GM08714 (cell line): ENCODE measurements around the gene NBAS.

ENCODE experiments used
- H3K4me3 ChIP-seq: fragments of 200-500 bp; sonication (Bioruptor generic); 2 replicates; pipeline ENCODE4 v1.5.1; 2014; ENCODE audit warnings: mild to moderate bottlenecking, low read length, inconsistent platforms
- ZNF274 ChIP-seq: IDR thresholded peaks from 2 replicates; pipeline ENCODE4 v1.6.1; 2012; ENCODE audit warnings: mild to moderate bottlenecking, low read depth, low read length

Gene NBAS

GRCh38 chr2:15560988-15561573 lies at the start of gene NBAS:
NBAS (minus strand) TSS chr2:15561334; CDS start chr2:15561304, 30 bp downstream.
- H3K4me3 ChIP-seq: peak within 1 kb of the TSS; percentile 80
- TF ChIP-seq ZNF274: no peak

GRCh38 chr2:15610430-15610952 lies 49.4 kb upstream of the NBAS start:
- H3K4me3 ChIP-seq: no peak overlapping the region
- TF ChIP-seq ZNF274: no peak

GRCh38 chr2:15609341-15610042 lies 48.4 kb upstream of the NBAS start:
- H3K4me3 ChIP-seq: no peak overlapping the region
- no peak for TF ChIP-seq ZNF274

- TF ChIP-seq ZNF274: no peak
- no peak overlapping the region for H3K4me3 ChIP-seq
Measured at GRCh38 chr2:15608392-15608761, 47.2 kb upstream of the NBAS start.

- no peak overlapping the region for H3K4me3 ChIP-seq
- no peak for TF ChIP-seq ZNF274
Measured at GRCh38 chr2:15607709-15608391, 46.7 kb upstream of the NBAS start.

GRCh38 chr2:15606481-15607441 lies 45.6 kb upstream of the NBAS start:
- no peak for TF ChIP-seq ZNF274

GRCh38 chr2:15605721-15606120 lies 44.6 kb upstream of the NBAS start:
- H3K4me3 ChIP-seq: no peak overlapping the region
- TF ChIP-seq ZNF274: no peak

More at GRCh38 chr2:15606481-15607441, 45.6 kb upstream of the NBAS start:
- no peak overlapping the region for H3K4me3 ChIP-seq

- H3K4me3 ChIP-seq: no peak overlapping the region
- no peak for TF ChIP-seq ZNF274
Measured at GRCh38 chr2:15603948-15604347, 42.8 kb upstream of the NBAS start.

- H3K4me3 ChIP-seq: no peak overlapping the region
- TF ChIP-seq ZNF274: no peak
Measured at GRCh38 chr2:15603044-15603765, 42.1 kb upstream of the NBAS start.

GRCh38 chr2:15602393-15602792 lies 41.3 kb upstream of the NBAS start:
- TF ChIP-seq ZNF274: no peak

GRCh38 chr2:15601681-15602080 lies 40.5 kb upstream of the NBAS start:
- no peak for TF ChIP-seq ZNF274

More at GRCh38 chr2:15602393-15602792, 41.3 kb upstream of the NBAS start:
- no peak overlapping the region for H3K4me3 ChIP-seq

GRCh38 chr2:15599994-15600393 lies 38.9 kb upstream of the NBAS start:
- TF ChIP-seq ZNF274: no peak
- no peak overlapping the region for H3K4me3 ChIP-seq

More at GRCh38 chr2:15601681-15602080, 40.5 kb upstream of the NBAS start:
- no peak overlapping the region for H3K4me3 ChIP-seq

- TF ChIP-seq ZNF274: no peak
- no peak overlapping the region for H3K4me3 ChIP-seq
Measured at GRCh38 chr2:15596968-15597367, 35.8 kb upstream of the NBAS start.

- no peak for TF ChIP-seq ZNF274
- no peak overlapping the region for H3K4me3 ChIP-seq
Measured at GRCh38 chr2:15596350-15596749, 35.2 kb upstream of the NBAS start.
